ENCODE data around the gene INHBC. TPM values are rescaled to one million over a fixed set of nuclear protein-coding genes. Genes with fewer than 3 reads are reported as not detected.

INHBC gene
- total RNA-seq, 1 donor from 2014 or later: not detected

DNA sequence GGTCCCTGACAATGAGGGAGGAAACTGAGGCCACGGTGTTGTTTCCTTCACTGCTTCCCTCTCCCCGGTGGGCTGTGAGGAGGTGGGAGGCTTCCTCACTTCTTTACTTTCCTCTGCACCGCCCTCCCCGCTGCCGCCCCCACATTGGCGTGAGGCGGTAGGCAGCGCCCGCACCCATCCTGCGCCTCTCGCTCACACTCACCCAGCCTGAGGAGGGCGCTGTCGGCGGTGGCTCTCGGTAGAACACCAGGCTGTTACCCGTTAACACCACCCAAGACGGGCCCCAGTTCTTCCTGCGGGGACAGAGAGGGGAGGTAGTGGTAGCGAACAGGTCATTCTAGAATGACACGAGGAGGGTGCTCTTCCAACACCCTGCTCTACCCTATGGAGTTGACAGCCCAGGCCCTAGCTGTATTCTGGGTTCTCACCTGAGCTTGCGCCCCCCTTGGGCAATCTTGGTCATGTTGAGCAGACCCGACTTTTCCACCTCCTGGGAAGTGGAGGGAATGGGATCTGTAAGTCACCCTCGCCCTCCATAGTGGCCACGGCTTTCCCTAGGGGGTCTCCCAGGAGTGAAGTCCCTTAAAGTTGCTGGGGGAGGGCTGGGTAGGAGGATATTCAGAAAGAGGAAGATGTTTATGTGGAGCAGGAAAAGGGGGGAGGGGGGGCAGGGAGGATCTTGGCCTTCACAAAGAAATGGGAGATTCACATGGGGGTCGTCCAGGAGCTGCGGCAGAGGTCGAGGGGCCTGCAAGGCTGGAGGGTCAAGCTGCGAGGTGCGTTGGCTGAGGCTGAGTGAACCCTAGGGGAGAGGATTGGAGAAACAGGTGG is 41.8 kb downstream of the INHBC start:
- H3K36me3 Mint-ChIP-seq (ENCODE audit: low read depth): peaks cover 47% of the 10 kb centered on the region
- peaks cover 54% of the 10 kb centered on the region for H3K4me1 Mint-ChIP-seq (ENCODE audit: low read depth)
- peak; percentile 67 for DNase-seq (ENCODE audit: low spot score)
- no peaks in the 10 kb centered on the region for H3K27me3 Mint-ChIP-seq (ENCODE audit: insufficient read depth)
- peak overlapping the region; percentile 93 for H3K4me3 Mint-ChIP-seq
- no peaks in the 10 kb centered on the region for H3K9me3 Mint-ChIP-seq
- peak overlapping the region; percentile 97 for H3K27ac Mint-ChIP-seq
- intact Hi-C loops (cut with micrococcal nuclease): loop anchor here (1.0 to 5.0 kb wide), 6 partner anchors 14 to 844 kb away; partner anchors contain the start of genes BAZ2A, CTDSP2, OS9 and PIP4K2C

DNA sequence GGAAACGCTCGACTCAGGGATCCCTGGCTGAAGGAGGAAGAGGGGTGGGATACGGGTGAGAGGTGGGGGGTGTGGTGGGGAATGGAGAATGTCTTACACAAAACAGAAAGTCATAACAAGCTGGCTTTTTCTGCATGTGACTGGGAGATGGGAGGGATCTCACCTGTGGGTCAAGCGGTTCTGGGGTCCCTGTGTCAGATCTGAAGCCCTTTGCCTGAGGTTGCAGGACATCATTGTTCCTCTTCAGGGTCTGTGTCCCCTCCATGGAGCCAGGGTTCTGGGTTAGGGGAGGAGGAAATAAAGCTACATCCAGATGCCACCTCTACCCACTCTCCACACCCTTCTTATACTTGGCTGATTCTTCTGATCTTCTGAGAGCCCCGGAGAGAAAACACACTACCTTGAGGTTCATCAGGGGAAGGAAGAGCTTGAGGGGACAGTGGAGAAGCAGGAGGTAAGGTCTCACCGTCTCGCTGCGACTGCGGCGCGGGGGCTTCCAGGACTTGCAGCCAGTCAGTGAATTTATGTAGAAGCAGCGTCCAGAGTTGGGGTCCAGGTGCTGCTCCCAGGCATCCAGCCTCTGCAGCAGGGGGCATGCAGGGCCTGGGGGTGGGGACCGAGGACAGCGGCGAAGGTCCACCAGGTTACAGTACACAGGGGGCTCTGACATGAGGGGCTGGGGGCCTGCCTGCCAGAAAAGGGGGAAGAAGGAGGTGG is 42.6 kb downstream of the INHBC start:
- Mint-ChIP-seq H3K9me3 (no peaks in the 10 kb centered on the region), H3K4me1 (ENCODE audit: low read depth) (peaks cover 54% of the 10 kb centered on the region), H3K27ac (peak overlapping the region; percentile 97), H3K36me3 (ENCODE audit: low read depth) (peaks cover 44% of the 10 kb centered on the region), H3K27me3 (ENCODE audit: insufficient read depth) (no peaks in the 10 kb centered on the region), H3K4me3 (peak overlapping the region; percentile 93)
- intact Hi-C loops (cut with micrococcal nuclease): loop anchor here (1.0 to 5.0 kb wide), 6 partner anchors 15 to 845 kb away; partner anchors contain the start of genes BAZ2A, CTDSP2, OS9 and PIP4K2C
- no peak for DNase-seq (ENCODE audit: low spot score)

DNA sequence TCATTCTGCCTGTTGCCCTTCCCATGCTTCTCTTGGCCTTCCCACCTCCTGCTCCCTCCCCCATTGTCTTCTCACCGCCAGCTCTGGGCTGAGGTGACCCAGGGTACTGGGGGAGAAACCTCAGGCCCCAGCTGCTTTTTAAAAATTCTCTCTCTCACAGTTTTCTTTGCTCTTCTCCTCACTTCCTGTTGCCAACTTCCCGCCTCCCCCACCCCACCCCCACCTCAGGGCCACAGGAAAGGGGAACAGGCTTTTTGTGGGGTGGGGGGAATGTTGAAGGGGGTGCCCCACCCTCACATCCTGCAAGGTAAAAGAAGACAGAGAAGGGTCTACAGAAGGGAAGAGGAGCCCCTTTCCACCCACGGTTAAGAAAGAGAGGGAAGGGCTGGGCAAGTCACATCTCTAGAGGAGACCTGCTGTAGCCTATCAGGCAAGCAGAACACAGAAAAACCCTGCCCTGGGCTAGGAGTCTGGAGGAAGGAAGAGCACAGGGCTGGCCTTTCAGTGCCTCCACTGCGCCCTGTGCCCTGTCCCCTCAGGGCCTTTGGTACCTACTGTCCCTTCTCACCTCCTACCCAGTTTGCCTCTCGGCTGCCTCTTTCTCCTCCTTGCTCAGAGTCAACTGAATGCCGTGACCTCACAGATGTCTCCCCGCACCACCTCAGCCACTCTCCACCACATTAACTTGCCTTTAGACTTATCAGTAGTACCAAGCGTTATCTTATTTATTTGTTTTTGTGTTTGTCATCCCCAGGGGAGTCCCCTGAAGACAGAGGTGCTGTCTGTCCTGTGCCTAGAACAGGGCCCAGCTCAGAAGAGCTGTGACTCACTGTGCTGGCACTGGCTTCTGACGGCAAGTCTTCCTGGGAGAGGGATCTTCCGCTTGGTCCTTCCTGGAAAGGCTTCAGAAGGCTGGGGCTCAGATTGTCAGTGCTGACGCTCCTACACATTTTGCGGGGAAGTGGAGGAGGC is 43.4 kb downstream of the INHBC start:
- Mint-ChIP-seq H3K27ac (peak overlapping the region; percentile 97), H3K27me3 (ENCODE audit: insufficient read depth) (no peaks in the 10 kb centered on the region), H3K4me3 (peak overlapping the region; percentile 93), H3K4me1 (ENCODE audit: low read depth) (peaks cover 54% of the 10 kb centered on the region), H3K9me3 (no peaks in the 10 kb centered on the region), H3K36me3 (ENCODE audit: low read depth) (peaks cover 36% of the 10 kb centered on the region)
- peak; percentile 46 for DNase-seq (ENCODE audit: low spot score)
- intact Hi-C loops (cut with micrococcal nuclease): loop anchor here (1.0 to 5.0 kb wide), 7 partner anchors 9 to 846 kb away; partner anchors contain the start of genes BAZ2A, CTDSP2, NEMP1 and OS9

DNA sequence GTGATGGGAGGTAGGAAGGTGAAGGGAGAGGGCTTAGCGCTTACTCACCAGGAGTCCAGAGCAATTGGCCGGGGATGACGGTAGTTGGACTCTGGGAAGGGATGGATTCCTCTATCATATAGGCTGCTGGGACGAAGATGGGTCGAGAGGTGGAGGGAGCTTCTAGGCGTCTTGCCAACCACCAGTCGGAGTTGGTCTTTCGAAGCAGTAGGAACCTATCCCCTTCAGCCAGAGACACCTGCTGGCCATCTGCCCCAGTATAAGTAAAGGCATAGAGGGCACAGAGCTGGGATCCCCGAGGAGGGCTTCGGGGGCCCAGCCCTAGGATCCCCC is 44.4 kb downstream of the INHBC start:
- Mint-ChIP-seq H3K36me3 (ENCODE audit: low read depth) (peaks cover 30% of the 10 kb centered on the region), H3K4me1 (ENCODE audit: low read depth) (peaks cover 46% of the 10 kb centered on the region), H3K27me3 (ENCODE audit: insufficient read depth) (no peaks in the 10 kb centered on the region), H3K9me3 (no peaks in the 10 kb centered on the region), H3K4me3 (peak overlapping the region; percentile 93), H3K27ac (peak overlapping the region; percentile 97)
- DNase-seq (ENCODE audit: low spot score): no peak
- intact Hi-C loops (cut with micrococcal nuclease): loop anchor here (1.0 to 5.0 kb wide), 7 partner anchors 41 to 847 kb away; partner anchors contain the start of genes BAZ2A, CTDSP2, DDIT3 and NEMP1

DNA sequence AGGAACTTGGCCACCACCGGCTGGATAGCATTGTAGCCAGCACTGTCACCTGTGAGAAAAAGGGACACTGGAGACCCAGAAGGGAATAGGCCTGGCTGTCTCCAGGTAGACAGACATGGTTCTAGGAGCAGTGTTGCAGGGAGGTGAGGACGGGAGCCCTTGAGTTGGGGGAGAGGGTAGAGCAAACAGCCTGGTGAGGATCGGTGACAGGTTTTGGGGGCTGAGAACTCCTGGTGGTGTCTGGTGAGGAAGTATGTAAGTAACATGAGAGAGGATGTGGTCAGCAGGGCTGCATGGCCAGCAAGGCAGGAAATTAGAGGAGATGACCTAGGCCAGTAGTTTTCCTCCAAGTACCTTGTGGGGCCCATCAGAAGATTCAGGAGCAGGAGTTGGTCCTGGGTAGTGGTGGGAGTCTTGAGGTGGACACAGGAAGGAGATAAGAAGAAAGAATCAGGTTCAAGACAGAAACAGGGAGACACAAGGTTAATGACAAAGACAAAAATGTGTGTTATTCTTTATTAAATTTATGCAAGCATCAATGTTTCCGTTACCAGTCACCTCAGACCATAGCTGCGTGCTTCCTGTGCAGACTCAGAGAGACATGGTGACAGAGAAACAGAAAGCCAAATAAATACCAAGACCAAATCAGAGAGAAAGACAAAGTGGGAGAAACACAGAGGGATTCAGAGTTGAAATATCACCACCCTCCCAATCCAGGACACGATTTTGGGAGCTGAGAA is 45.0 kb downstream of the INHBC start, which contains the start of gene ARHGAP9:
ARHGAP9 (minus strand) TSS at position 491 of the 740 bp plus-strand sequence; CDS start at position 31, 460 bp downstream.
- peak within 1 kb of the TSS; percentile 93 for H3K4me3 Mint-ChIP-seq
- H3K9me3 Mint-ChIP-seq: no peaks in the 10 kb centered on the region
- DNase-seq (ENCODE audit: low spot score): peak; percentile 50
- intact Hi-C loops (cut with micrococcal nuclease): loop anchor here (1.0 to 5.0 kb wide), 7 partner anchors 41 to 847 kb away; partner anchors contain the start of genes BAZ2A, CTDSP2, DDIT3 and NEMP1
- no peaks in the 10 kb centered on the region for H3K27me3 Mint-ChIP-seq (ENCODE audit: insufficient read depth)
- peaks cover 41% of the 10 kb centered on the region for H3K4me1 Mint-ChIP-seq (ENCODE audit: low read depth)
- H3K36me3 Mint-ChIP-seq (ENCODE audit: low read depth): peaks cover 25% of the 10 kb centered on the region
- peak within 1 kb of the TSS; percentile 97 for H3K27ac Mint-ChIP-seq

DNA sequence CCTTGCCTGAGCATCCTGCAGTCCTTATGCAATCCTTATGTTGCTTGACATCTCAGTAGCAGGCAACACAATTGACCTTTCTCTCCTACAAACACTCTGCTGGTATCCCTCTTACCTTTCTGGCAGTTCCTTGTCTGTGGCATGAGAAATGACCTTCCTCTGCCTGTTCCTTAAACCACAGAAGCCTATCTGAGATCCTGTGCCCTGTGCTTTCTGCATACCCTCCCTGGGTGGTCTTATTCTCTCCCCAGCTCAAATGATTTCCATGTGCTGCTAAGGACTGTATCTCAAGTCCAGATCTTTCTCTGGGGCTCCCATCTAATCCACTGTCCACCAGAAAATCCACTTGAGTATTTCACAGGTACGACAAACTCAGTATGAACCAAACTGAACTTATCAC is 47.1 kb downstream of the INHBC start:
- H3K27ac Mint-ChIP-seq: peak overlapping the region; percentile 32
- no peak overlapping the region for H3K4me3 Mint-ChIP-seq
- no peak for DNase-seq (ENCODE audit: low spot score)
- H3K36me3 Mint-ChIP-seq (ENCODE audit: low read depth): peaks cover 14% of the 10 kb centered on the region
- intact Hi-C loops (cut with micrococcal nuclease): no loop called here
- no peaks in the 10 kb centered on the region for H3K27me3 Mint-ChIP-seq (ENCODE audit: insufficient read depth)
- no peaks in the 10 kb centered on the region for H3K9me3 Mint-ChIP-seq
- H3K4me1 Mint-ChIP-seq (ENCODE audit: low read depth): peaks cover 37% of the 10 kb centered on the region

DNA sequence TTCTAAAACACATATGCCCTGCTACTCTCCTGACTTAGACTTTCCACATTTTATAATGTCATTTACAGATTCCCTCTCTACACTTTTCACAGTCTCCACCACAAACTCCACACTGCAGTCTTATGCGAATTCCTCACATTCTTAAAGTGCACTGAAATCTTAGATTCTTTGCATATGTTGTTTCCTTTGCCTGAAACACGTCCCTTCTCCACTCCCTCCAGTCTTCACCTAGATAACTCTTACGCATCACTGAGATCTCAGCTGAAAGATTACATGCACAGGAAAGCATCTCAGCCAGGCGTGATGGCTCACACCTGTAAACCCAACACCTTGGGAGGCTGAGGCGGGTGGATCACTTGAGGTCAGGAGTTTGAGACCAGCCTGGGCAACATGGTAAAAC is 48.9 kb downstream of the INHBC start:
- Mint-ChIP-seq H3K4me3 (no peak overlapping the region), H3K4me1 (ENCODE audit: low read depth) (peaks cover 37% of the 10 kb centered on the region), H3K27ac (peak overlapping the region; percentile 3), H3K36me3 (ENCODE audit: low read depth) (peaks cover 13% of the 10 kb centered on the region), H3K9me3 (no peaks in the 10 kb centered on the region), H3K27me3 (ENCODE audit: insufficient read depth) (no peaks in the 10 kb centered on the region)
- intact Hi-C loops (cut with micrococcal nuclease): no loop called here
- no peak for DNase-seq (ENCODE audit: low spot score)

DNA sequence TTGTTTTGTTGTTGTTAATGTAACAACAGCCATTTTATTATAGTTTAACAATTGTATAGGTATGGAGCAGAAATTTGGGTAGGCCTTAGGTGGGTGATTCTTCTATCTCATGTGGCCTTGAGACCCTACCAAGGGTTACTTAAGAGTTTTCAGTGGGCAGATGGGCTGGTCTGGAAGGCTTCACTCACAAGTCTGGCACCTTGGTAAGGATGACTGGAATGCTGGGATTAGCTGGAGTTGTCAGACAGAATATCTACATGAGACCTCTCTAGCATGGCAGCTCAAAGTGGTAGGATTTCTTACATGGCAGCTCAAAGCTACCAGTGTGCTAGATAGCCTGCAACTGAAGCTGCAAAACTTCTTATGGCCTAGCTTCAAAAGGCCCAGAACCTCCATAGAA is 51.1 kb downstream of the INHBC start:
- DNase-seq (ENCODE audit: low spot score): no peak
- peaks cover 32% of the 10 kb centered on the region for H3K4me1 Mint-ChIP-seq (ENCODE audit: low read depth)
- peaks cover 22% of the 10 kb centered on the region for H3K36me3 Mint-ChIP-seq (ENCODE audit: low read depth)
- no peak overlapping the region for H3K27ac Mint-ChIP-seq
- no peaks in the 10 kb centered on the region for H3K9me3 Mint-ChIP-seq
- intact Hi-C loops (cut with micrococcal nuclease): no loop called here
- H3K4me3 Mint-ChIP-seq: no peak overlapping the region
- H3K27me3 Mint-ChIP-seq (ENCODE audit: insufficient read depth): no peaks in the 10 kb centered on the region

DNA sequence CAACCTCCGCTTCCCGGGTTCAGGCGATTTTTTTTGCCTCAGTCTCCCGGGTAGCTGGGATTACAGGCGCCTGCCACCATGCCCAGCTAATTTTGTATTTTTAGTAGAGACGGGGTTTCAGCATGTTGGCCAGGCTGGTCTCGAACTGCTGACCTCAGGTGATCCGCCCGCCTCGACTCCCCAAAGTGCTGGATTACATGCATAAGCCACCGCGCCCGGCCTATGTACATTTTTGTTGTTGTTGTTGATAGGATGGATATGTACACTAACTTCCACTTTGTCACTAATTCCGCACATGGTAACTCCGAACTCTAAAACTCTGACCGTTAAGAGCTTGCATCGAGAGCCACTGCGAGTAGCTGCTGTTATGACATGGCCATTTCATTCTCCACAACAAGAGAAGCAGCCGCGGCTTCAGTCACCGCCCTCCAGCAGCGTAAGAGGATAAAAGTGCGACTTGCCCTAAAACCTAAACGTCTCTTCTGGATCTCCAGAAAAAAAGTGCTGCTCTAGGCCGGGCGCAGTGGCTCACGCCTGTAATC is 52.5 kb downstream of the INHBC start:
- Mint-ChIP-seq H3K27ac (no peak overlapping the region), H3K27me3 (ENCODE audit: insufficient read depth) (no peaks in the 10 kb centered on the region), H3K9me3 (no peaks in the 10 kb centered on the region), H3K36me3 (ENCODE audit: low read depth) (peaks cover 31% of the 10 kb centered on the region), H3K4me3 (peak overlapping the region; percentile 97), H3K4me1 (ENCODE audit: low read depth) (peaks cover 33% of the 10 kb centered on the region)
- intact Hi-C loops (cut with micrococcal nuclease): loop anchor here (1.0 kb wide), 3 partner anchors 9 to 60 kb away; partner anchors contain the start of genes DCTN2 and GLI1
- DNase-seq (ENCODE audit: low spot score): no peak

DNA sequence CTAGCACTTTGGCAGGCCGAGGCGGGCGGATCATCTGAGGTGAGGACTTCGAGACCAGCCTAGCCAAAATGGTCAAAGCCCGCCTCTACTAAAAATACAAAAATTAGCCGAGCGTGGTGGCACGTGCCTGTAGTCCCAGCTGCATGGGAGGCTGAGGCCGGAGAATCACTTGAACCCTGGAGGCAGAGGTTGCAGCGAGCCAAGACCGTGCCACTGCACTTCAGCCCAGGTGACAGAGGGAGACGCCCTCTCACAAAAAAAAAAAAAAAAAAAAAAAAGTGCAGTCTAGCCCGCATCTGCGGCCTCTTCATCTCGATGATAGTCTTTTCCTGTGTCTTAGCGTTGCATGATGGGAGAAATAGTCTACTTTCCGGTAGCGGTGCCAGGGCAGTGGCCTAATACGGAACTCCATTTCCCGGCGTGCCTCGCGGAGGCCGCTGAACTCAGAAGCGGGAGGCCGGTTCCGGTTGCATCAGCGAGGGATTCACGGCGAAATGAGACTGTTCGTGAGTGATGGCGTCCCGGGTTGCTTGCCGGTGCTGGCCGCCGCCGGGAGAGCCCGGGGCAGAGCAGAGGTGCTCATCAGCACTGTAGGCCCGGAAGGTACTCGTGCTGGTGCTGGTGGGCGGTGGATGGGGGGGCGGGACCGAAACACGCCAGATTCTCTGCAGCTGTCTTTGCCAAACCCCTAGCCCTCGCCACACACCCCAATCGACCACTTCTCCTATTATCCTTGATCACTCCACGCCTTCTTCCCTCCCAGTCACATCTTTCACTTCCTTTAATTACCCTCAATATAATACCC is 53.2 kb downstream of the INHBC start, which contains the start of gene MARS1:
MARS1 (plus strand) TSS at position 472 of the 805 bp plus-strand sequence; CDS start at position 495, 23 bp downstream.
- intact Hi-C loops (cut with micrococcal nuclease): loop anchor here (1.0 to 2.0 kb wide), 5 partner anchors 9 to 60 kb away; partner anchors contain the start of genes DCTN2, DDIT3, GLI1 and R3HDM2
- peak within 1 kb of the TSS; percentile 96 for H3K27ac Mint-ChIP-seq
- H3K36me3 Mint-ChIP-seq (ENCODE audit: low read depth): peaks cover 36% of the 10 kb centered on the region
- H3K27me3 Mint-ChIP-seq (ENCODE audit: insufficient read depth): no peaks in the 10 kb centered on the region
- peaks cover 33% of the 10 kb centered on the region for H3K4me1 Mint-ChIP-seq (ENCODE audit: low read depth)
- peak; percentile 91 for DNase-seq (ENCODE audit: low spot score)
- H3K4me3 Mint-ChIP-seq: peak within 1 kb of the TSS; percentile 97
- H3K9me3 Mint-ChIP-seq: no peaks in the 10 kb centered on the region

Data from activated T-helper 1 cell treated with anti-CD3 and anti-CD28 coated beads, Interleukin-12 subunit alpha, Interleukin-12 subunit beta, Interleukin-2, Interleukin-4 antibody, amounts not matched to agents 30 ng/mL and 10 ng/mL and 1 ng/mL, durations not matched to agents 14 hours and 24 hours and 36 hours (primary cell).